GM18909 (cell line): ENCODE measurements around the gene COL5A1.
"Not testable (repeated sequence)": the region's sequence is repeated elsewhere in the genome, so short reads cannot be mapped to it uniquely, and the experiment has no call there.

Experiments used
- ATAC-seq: cut with Tn5 transposase; IDR thresholded peaks from one replicate; pipeline ENCODE4 v1.9.1; 2021; ENCODE audit warnings: mild to moderate bottlenecking; ENCODE audit not compliant: unreplicated experiment, poor library complexity

Gene COL5A1

GRCh38 chr9:134703730-134704114, 62.1 kb downstream of the COL5A1 start:
- ATAC-seq, result not testable (repeated sequence)

GRCh38 chr9:134704498-134704897, 62.9 kb downstream of the COL5A1 start:
- ATAC-seq, result no peak

GRCh38 chr9:134705786-134706185, 64.2 kb downstream of the COL5A1 start:
- no peak for ATAC-seq

DNA sequence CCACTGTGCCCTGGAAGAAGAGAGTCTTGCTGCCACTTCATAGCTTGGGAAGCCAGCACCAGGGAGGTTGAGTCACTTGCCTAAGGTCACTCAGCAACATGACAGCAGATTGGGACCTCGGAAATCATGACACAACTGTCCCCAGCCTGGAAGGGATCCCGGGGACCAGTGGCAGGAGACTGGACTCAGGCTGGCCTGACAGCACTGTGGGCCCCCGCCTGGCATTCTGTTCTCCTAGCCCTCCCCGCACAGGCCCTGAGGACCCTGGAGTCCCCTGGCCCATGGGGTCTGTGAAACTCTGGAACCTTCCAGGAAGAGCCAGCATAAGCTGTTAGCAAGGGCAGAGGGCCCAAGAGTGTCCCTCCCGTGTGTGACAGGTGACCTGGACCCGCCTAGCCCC, 64.9 kb downstream of the COL5A1 start:
- no peak for ATAC-seq

DNA sequence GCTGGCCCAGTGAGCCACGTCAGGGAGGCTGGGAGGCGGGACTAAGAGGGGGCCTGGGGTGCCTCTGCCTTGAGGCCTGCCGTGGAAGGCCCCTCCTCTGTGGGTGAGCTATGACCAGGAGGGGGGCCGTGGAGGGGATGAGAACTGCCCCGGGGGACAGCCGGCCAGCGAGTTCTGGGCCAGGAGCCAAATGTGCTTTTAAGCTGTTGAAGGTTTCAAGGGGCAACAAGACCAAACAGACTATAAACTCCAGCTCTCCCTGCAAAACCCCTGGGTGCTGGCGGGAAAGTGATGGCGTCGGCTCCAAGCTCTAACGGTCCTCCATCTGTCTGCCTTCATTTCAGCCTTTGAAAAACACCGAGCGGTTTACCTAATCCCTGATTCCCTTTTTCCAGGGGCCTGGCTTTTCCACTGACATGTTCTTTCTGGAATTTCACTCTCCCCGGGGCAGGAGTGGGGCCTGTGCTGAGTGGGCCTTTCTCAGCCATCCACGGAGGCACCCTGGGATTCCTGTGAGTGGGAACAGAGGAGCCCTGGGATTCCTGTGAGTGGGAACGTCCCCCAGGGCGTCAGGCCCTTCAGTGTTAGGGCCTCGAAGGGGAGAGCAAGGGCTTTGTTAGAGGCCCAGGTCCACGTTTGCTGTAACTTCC, 65.6 kb downstream of the COL5A1 start:
- ATAC-seq, result no peak

DNA sequence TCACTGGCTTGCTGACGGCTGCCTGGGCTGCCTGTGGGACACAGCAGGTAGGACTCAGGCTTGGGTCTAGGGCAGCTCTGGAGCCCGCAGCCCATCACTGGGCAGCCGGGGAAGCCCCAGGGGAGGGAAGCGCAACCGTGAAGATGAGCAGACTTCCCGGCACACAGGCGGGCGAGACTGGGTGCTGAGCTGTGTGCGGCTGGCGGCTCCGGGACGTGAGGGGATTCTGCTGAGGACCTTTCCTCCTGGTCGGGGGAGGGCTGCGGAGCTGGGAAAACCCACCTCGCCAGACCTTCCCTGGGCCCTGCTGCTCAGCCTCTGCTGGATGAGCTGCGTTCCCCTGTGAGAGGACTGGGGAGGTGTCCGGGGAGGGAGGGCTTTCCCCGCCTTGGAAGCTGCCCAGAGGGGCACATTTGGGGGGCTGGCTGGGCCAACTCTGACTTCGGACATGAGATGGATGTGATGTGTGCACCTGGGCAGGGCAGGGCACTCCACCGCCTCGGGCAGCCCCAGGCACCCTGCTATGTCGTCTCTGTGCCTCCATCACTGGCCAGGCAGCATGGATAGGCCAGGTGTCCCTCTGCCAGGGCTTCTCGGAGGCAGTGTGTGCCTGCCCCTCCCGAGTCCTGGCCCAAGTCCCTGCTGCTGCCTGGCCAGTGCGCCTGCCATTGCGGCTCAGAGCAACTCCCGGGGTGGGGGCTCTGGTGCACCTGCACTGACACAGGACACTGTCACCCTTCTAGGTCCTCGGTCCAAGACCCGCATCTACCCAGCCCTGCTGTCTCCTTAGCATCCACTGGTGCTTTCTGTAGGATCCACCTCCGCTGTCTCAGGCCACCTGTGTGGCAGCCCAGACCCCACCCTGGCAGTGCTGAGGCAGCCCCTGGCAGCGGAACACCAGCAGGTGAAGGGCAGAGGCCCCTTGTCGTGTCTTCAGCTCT, 66.4 kb downstream of the COL5A1 start:
- ATAC-seq, result no peak

- no peak for ATAC-seq
Measured at GRCh38 chr9:134708672-134709038, 67.1 kb downstream of the COL5A1 start.

DNA sequence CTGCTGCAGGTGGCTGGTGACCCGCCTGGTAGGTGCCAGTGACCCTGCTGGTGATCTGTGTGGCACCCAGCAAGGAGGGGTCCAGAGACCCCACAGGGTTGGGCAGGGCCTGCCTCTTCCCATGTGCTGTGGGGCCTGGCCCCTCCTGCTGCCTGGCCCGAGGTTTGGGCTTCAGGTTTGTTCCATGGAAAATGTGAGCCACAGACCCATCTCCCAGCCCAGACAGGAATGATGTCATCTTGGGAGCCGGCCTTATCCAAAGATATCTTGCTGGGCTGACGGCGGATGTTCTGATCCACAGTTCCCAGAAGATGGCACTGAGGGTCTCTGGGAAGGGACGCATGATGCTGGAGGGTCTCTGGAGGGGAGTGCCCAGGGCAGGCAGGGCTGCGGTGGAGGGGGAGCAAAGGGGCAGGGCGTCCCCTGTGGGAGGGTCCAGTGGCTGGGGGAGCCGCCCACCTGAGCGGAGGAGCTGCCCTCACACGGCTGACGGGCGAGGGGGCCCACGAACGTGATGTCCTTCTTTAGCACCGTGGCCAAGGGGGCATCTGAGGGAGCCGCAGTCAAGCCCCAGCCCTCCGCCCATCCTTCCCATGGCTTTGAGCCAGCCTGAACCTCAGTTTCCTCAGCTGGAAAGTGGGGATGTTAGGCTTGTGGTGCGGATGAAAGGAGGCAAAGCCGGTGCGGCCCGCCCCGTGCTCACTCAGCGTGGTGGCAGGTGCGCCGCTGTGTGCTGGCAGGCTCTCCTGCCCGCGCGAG, 68.1 kb downstream of the COL5A1 start:
- ATAC-seq, result no peak

DNA sequence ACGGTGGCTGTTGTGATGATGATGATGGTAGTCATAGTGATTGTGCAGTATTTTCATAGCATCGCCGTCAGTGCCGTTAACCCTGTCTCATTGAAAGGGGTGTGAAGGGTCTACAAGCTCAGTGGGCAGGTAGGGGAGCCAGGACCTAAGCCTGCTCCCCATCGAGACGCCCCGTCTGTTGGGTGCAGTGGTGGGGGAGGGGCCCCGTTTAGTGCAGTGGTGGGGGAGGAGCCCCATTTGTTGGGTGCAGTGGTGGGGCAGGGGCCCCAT, 68.6 kb downstream of the COL5A1 start:
- no peak for ATAC-seq

DNA sequence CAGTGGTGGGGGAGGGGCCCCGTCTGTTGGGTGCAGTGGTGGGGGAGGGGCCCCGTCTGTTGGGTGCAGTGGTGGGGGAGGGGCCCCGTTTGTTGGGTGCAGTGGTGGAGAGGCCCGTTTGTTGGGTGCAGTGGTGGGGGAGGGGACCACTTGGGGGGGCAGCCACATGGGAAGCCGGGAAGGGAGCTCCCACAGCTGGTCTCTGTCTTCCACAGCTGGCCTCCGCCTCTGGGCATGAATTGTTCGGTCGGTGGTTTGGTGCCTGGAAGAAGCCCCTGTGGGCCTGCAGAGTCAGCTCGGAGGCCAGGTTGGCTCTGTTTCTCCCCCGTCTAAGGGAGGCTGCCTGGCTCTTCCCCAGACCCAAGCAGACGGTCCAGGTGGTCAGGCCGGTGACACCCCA, 69.3 kb downstream of the COL5A1 start:
- no peak for ATAC-seq

- ATAC-seq, result no peak
Measured at GRCh38 chr9:134712243-134712642, 70.6 kb downstream of the COL5A1 start.

GRCh38 chr9:134712926-134713325, 71.3 kb downstream of the COL5A1 start:
- no peak for ATAC-seq

GRCh38 chr9:134715536-134715935, 73.9 kb downstream of the COL5A1 start:
- ATAC-seq, result not testable (repeated sequence)

- no peak for ATAC-seq
Measured at GRCh38 chr9:134716067-134716466, 74.5 kb downstream of the COL5A1 start.

DNA sequence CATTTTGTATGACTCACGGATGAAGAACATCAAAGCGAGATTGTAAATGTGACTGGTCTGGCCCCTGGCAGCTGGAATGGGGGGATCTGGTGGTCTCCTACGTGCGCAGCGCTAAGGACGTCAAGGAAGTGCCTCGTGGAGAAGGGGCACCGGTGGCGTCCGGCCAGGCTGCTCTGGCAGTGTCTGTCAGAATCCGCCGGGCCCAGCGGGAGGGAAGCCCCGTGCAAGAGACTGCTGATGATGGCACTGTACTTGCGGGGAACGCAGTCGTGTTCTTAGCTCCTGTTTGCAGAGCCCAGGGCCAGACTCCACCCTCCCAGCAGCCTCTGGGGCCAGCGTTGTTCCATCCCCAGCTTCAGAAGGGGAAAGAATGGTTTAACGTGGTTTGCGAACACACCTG, 75.5 kb downstream of the COL5A1 start:
- no peak for ATAC-seq

DNA sequence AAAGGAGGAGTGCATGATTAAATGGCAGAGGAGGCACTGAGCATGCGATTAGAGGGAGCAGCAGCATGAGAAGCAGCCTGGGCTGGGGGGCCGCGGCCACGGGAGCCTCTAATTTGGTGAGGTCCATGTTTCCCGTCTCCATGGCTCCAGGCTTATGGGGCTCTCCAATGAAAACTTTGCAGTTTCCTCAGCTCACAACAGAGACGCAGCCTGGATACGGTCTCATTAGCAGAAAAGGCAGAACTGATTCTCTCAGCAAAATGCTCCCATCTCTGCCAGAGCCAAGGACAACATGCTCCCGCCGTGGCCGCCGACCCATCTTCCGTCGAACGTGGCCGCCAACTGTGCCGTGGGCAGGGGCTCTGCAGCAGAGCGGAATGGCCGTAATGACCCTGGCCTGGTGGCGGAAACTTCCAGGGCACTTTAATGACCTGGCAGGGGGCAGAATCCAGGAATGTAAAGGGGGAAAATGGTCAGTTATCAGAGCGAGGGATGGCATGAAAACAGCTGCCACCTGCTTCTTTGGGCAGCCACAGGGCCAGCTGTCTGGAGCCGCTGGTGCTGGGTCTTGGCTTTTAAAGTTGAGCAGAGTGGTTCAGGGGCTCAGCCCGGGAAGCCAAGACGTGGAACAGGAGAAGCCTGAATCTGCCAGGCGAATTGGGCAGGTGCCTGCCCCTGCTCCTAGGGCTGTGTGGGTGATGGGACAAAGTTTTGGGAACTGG, 76.5 kb downstream of the COL5A1 start:
- ATAC-seq, result no peak

- no peak for ATAC-seq
Measured at GRCh38 chr9:134719331-134719730, 77.7 kb downstream of the COL5A1 start.

DNA sequence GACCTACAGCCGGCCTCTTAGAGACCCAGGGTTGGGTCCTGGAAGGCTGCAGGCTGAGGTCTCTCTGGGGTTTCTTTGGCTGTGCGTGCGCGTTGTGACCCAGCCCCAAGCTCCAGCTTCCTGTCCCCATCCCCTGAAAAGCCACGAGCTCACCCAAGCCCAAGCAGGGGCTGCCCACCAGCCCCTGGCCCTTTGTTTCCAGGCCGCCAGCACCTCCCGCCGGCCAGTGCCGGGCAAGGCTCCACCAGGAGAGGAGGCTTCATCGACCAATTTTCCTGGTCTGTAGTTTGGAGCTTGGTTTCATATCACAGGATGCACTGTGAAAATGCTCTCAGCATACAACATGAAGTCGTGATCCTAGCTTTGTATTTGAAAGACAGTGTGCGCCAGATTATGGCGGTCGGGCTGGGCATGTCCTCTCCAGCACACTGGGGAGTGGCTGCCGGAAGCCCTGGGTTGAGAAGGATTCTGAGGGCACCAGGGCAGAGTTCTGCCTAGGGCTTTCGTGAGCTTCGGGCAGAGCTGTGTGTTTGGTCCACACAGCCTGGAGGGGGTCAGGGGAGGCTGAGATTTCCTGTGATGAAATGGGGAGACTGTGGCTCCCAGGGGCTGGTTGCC, 78.6 kb downstream of the COL5A1 start:
- ATAC-seq, result no peak

DNA sequence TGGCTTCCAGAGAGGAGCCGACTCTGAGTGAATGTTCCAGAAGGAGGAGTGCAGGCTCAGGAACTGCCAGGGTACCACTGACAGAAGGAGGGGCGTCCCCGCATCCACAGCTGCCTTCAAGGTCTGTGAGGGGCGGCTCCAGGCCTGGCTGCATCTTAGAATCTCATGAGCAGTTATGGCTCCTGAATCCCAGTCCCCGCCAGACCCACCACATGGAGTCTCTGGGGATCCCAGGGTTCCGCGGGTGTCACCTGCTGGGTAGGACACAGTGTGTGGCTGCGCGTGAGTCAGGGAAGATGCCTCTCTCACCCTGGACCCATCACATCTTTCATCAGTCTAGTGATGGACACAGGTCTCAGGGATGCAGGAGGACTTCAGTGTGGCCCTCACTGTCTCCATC, 79.2 kb downstream of the COL5A1 start:
- ATAC-seq, result no peak

- ATAC-seq, result no peak
Measured at GRCh38 chr9:134721344-134721743, 79.7 kb downstream of the COL5A1 start.
